A549 (cell line): ENCODE data around the gene TOM1L2. TPM values are rescaled to one million over a fixed set of nuclear protein-coding genes. Genes with fewer than 3 reads are reported as not detected.
A peak's percentile ranks its signal among the peaks of the same experiment; 100 is the strongest.

Experiments
- ATAC-seq, 2 experiments: fragments of 200-7000 bp in 1 of 2; fragments of >200 bp in 1 of 2; cut with Nextera tagmentation in 1 of 2; cut with Tn5 transposase in 1 of 2; 3 replicates each; pipeline versions ENCODE4 v1.8.0 to v1.9.1; 2018 to 2020; ENCODE audit warnings: mild to moderate bottlenecking in 1 of 2, moderate library complexity in 1 of 2
- CTCF ChIA-PET: fragments of 300-600 bp; sonication (Branson Sonifier 250); formaldehyde crosslinking; extraction: SDS; loops from one replicate; lab custom pipeline; 2021; ENCODE audit warnings: antibody characterized with exemption, inconsistent platforms; lab: Yijun Ruan, JAX
- POLR2A ChIA-PET: fragments of 350-600 bp; formaldehyde crosslinking; extraction: SDS; loops from one replicate; lab custom pipeline; 2021; ENCODE audit warnings: antibody characterized with exemption, inconsistent platforms; lab: Yijun Ruan, JAX
- DNase-seq, 2 experiments: peaks; one replicate each; pipeline versions ENCODE4 v3.0.0 to v3.0.0-alpha.2; 2011 to 2016; ENCODE audit warnings: low read depth in 1 of 2, low spot score in 1 of 2
- FAIRE-seq: peaks from 2 replicates; lab custom pipeline; 2011; peaks lifted over from hg19 to GRCh38; lab: Jason Lieb, UNC
- H3K27ac ChIP-seq, 2 experiments: fragments of >200 bp; sonication (Bioruptor Twin); formaldehyde crosslinking; 3 replicates each; pipeline ENCODE4 v1.5.1; 2016 to 2017
- H3K4me1 ChIP-seq: fragments of >200 bp; sonication (Bioruptor Twin); formaldehyde crosslinking; 3 replicates; pipeline ENCODE4 v1.6.1; 2016
- H3K4me2 ChIP-seq: fragments of >200 bp; sonication (Bioruptor Twin); formaldehyde crosslinking; 3 replicates; pipeline ENCODE4 v1.6.1; 2016
- H3K4me3 ChIP-seq: fragments of >200 bp; sonication (Bioruptor Twin); formaldehyde crosslinking; 3 replicates; pipeline ENCODE4 v1.5.1; 2016
- H3K9me3 ChIP-seq: fragments of >200 bp; sonication (Bioruptor Twin); formaldehyde crosslinking; 3 replicates; pipeline ENCODE4 v1.6.1; 2016
- BHLHE40 ChIP-seq: IDR thresholded peaks from 2 replicates; pipeline ENCODE4 v1.6.1; 2012; ENCODE audit warnings: low read depth, low read length, inconsistent platforms
- CEBPB ChIP-seq, 2 experiments: fragments of >200 bp in 1 of 2; sonication (Bioruptor Twin) in 1 of 2; formaldehyde crosslinking in 1 of 2; IDR thresholded peaks; 2 replicates each; pipeline ENCODE4 v1.6.1; 2012 to 2016
- EHF ChIP-seq: fragments of 250-450 bp; sonication (Bioruptor Pico); IDR thresholded peaks from 2 replicates; pipeline ENCODE4 v1.5.0; 2020; ENCODE audit warnings: mild to moderate bottlenecking
- EP300 ChIP-seq, 2 experiments: fragments of >200 bp; sonication (Bioruptor Twin); formaldehyde crosslinking; IDR thresholded peaks; 2 replicates in 1 of 2; 3 replicates in 1 of 2; pipeline ENCODE4 v1.6.1; 2016 to 2017
- ESRRA ChIP-seq: fragments of 150-350 bp; IDR thresholded peaks from 2 replicates; pipeline ENCODE4 v1.6.1; 2014; ENCODE audit warnings: mild to moderate bottlenecking, low read length, borderline replicate concordance
- FOSB ChIP-seq: fragments of 250-450 bp; sonication (Bioruptor Pico); IDR thresholded peaks from 2 replicates; pipeline ENCODE4 v1.5.0; 2020; ENCODE audit warnings: mild to moderate bottlenecking, moderate library complexity
- FOSL2 ChIP-seq, 2 experiments: fragments of 450-650 bp in 1 of 2; fragments of >200 bp in 1 of 2; sonication (Bioruptor Twin) in 1 of 2; formaldehyde crosslinking; IDR thresholded peaks; 2 replicates each; pipeline versions ENCODE4 v1.5.0 to v1.6.1; 2016 to 2020; ENCODE audit warnings: mild to moderate bottlenecking in 1 of 2, moderate library complexity in 1 of 2
- GATA3 ChIP-seq: IDR thresholded peaks from 2 replicates; pipeline ENCODE4 v1.6.1; 2012; ENCODE audit warnings: borderline replicate concordance
- HES2 ChIP-seq: fragments of >200 bp; sonication (Bioruptor Twin); formaldehyde crosslinking; IDR thresholded peaks from 2 replicates; pipeline ENCODE4 v1.6.1; 2016
- HOXB13 ChIP-seq: fragments of 250-450 bp; sonication (Bioruptor Pico); IDR thresholded peaks from 2 replicates; pipeline ENCODE4 v1.5.0; 2020; ENCODE audit warnings: low read depth, mild to moderate bottlenecking, moderate library complexity
- JUN ChIP-seq, 2 experiments: fragments of >200 bp; sonication (Bioruptor Twin); formaldehyde crosslinking; IDR thresholded peaks; 2 replicates in 1 of 2; 3 replicates in 1 of 2; pipeline ENCODE4 v1.6.1; 2016 to 2017
- JUNB ChIP-seq: fragments of >200 bp; sonication (Bioruptor Twin); formaldehyde crosslinking; IDR thresholded peaks from 2 replicates; pipeline ENCODE4 v1.6.1; 2016
- KDM1A ChIP-seq: fragments of 200-600 bp; sonication (generic); IDR thresholded peaks from 2 replicates; pipeline ENCODE4 v1.6.1; 2016; ENCODE audit warnings: low read depth, mild to moderate bottlenecking
- MAFK ChIP-seq: fragments of 450-650 bp; IDR thresholded peaks from 2 replicates; pipeline ENCODE4 v1.6.1; 2014; ENCODE audit not compliant: partially characterized antibody
- MAX ChIP-seq: IDR thresholded peaks from 2 replicates; pipeline ENCODE4 v1.6.1; 2012
- MYC ChIP-seq: IDR thresholded peaks from 2 replicates; pipeline ENCODE4 v1.6.1; 2012; ENCODE audit warnings: mild to moderate bottlenecking, inconsistent platforms, low read length, improper control_type of control experiment, borderline replicate concordance
- NR3C1 ChIP-seq: fragments of >200 bp; sonication (Bioruptor Twin); formaldehyde crosslinking; IDR thresholded peaks from 3 replicates; pipeline ENCODE4 v1.6.1; 2017
- PBX3 ChIP-seq: IDR thresholded peaks from 2 replicates; pipeline ENCODE4 v1.6.1; 2012
- POLR2AphosphoS2 ChIP-seq: conservative IDR thresholded peaks from 2 replicates; pipeline ENCODE4 v1.6.1; 2012; ENCODE audit warnings: low read length, improper control_type of control experiment, inconsistent platforms
- RAD21 ChIP-seq, 2 experiments: fragments of >200 bp in 1 of 2; sonication (Bioruptor Twin) in 1 of 2; formaldehyde crosslinking in 1 of 2; IDR thresholded peaks in 1 of 2; conservative IDR thresholded peaks in 1 of 2; 2 replicates in 1 of 2; 3 replicates in 1 of 2; pipeline ENCODE4 v1.6.1; 2012 to 2018; ENCODE audit warnings: inconsistent platforms in 1 of 2
- RARB ChIP-seq: fragments of 250-450 bp; sonication (Bioruptor Pico); IDR thresholded peaks from 2 replicates; pipeline ENCODE4 v1.8.0; 2021; ENCODE audit warnings: mild to moderate bottlenecking, moderate library complexity
- RFX5 ChIP-seq: fragments of 450-650 bp; IDR thresholded peaks from 2 replicates; pipeline ENCODE4 v1.7.1; 2014; ENCODE audit warnings: antibody characterized with exemption, mild to moderate bottlenecking, moderate library complexity
- RNF2 ChIP-seq: fragments of 200-600 bp; sonication (generic); IDR thresholded peaks from 2 replicates; pipeline ENCODE4 v1.6.1; 2016; ENCODE audit warnings: low read depth, mild to moderate bottlenecking, antibody characterized with exemption, moderate library complexity, borderline replicate concordance
- ZC3H11A ChIP-seq: fragments of 450-650 bp; IDR thresholded peaks from 2 replicates; pipeline ENCODE4 v1.6.1; 2014; ENCODE audit warnings: antibody characterized with exemption, mild to moderate bottlenecking
- ZNF302 ChIP-seq: fragments of 250-450 bp; sonication (Bioruptor Pico); IDR thresholded peaks from 2 replicates; pipeline ENCODE4 v1.9.0; 2021; ENCODE audit warnings: inconsistent platforms, mild to moderate bottlenecking, moderate library complexity
- ZSCAN20 ChIP-seq: fragments of 250-450 bp; sonication (Bioruptor Pico); IDR thresholded peaks from 2 replicates; pipeline ENCODE4 v1.8.0; 2022; ENCODE audit warnings: mild to moderate bottlenecking, moderate library complexity
- whole genome bisulfite sequencing: methylation state at CpG from one replicate; pipeline ENCODE4 v1.1.6; 2017; ENCODE audit errors: missing lambda C conversion rate; 5-methylcytosine and 5-hydroxymethylcytosine counted together
- polyA plus RNA-seq, 4 experiments: library from polyadenylated mRNA; depleted of rRNA in 3 of 4; stranded (reverse); fragments of >200 nt; fragmentation: RNase III in 1 of 4; extraction: RNeasy Plus Mini Kit Qiagen cat#74134 plus additional on column Dnase treatment in 1 of 4; gene quantifications; 2 replicates in 3 of 4; 3 replicates in 1 of 4; pipeline ENCODE4 v1.2.3, GENCODE V29; 2011 to 2017

Gene TOM1L2
- polyA plus RNA-seq, 2 of the 4 experiments (the other 2 are of a cell fraction): 19.2 to 24.7 TPM

GRCh38 chr17:17924857-17925250, 47.3 kb downstream of the TOM1L2 start:
- CTCF ChIA-PET: interaction anchor here (0.7 to 4.7 kb wide), 10 partner anchors 10 to 112 kb away, joined by 3 to 18 read pairs (median 4); no protein-coding TSS in a partner anchor
- FAIRE-seq: no peak
- Histone ChIP-seq H3K9me3 (no peaks in the 10 kb centered on the region), H3K4me1 (peaks cover 49% of the 10 kb centered on the region), H3K27ac (peak overlapping the region in 1 of 2 experiments; percentile 92; a peak in 2 of 6 replicates), H3K4me3 (no peak overlapping the region), H3K4me2 (no peak overlapping the region)
- DNase-seq: no peak
- no peak for TF ChIP-seq KDM1A
- no peak for TF ChIP-seq MYC
- TF ChIP-seq FOSB (CRISPR knock-in tag): no peak
- TF ChIP-seq RFX5: no peak
- TF ChIP-seq EP300 (IDR thresholded peaks at IDR 0.05): no peak
- TF ChIP-seq RARB (CRISPR knock-in tag): no peak
- TF ChIP-seq POLR2AphosphoS2: no peak
- no peak for ATAC-seq
- POLR2A ChIA-PET: no interaction called here

- 94% methylated on average over 5 of the region's 5 CpGs for WGBS
- Histone ChIP-seq H3K9me3 (no peaks in the 10 kb centered on the region), H3K4me2 (no peak overlapping the region), H3K4me3 (no peak overlapping the region), H3K4me1 (peaks cover 54% of the 10 kb centered on the region), H3K27ac (peak overlapping the region in 1 of 2 experiments; percentile 92; a peak in 4 of 6 replicates)
- TF ChIP-seq NR3C1 (no peak), PBX3 (no peak)
- ChIA-PET POLR2A (no interaction called here), CTCF (interaction anchor here (0.7 to 4.7 kb wide), 9 partner anchors 11 to 109 kb away, joined by 3 to 18 read pairs (median 3); no protein-coding TSS in a partner anchor)
- no peak for ATAC-seq
- no peak for FAIRE-seq
- DNase-seq: no peak
Observed at GRCh38 chr17:17924131-17924856, 47.9 kb downstream of the TOM1L2 start.

GRCh38 chr17:17922070-17922614, 50.1 kb downstream of the TOM1L2 start:
- no peak for TF ChIP-seq FOSL2 (IDR thresholded peaks at IDR 0.05)
- TF ChIP-seq FOSL2 (CRISPR knock-in tag; IDR thresholded peaks at IDR 0.05): no peak
- TF ChIP-seq ZNF302 (CRISPR knock-in tag): peak; percentile 35; the same call in 1 of the 2 replicates
- TF ChIP-seq HOXB13 (CRISPR knock-in tag): 0 out of 2 replicates have a peak, but pooled peaks have one; percentile 57
- peak; percentile 28; the same call in 1 of the 2 replicates for TF ChIP-seq ESRRA
- FAIRE-seq (no peak), DNase-seq (no peak), ATAC-seq (peak; percentile 48 to 52)
- ChIA-PET POLR2A (interaction anchor here (1.1 to 1.6 kb wide), 2 partner anchors 86 to 111 kb away, joined by 3 to 8 read pairs; no protein-coding TSS in a partner anchor), CTCF (interaction anchor here (0.7 to 11.1 kb wide), 18 partner anchors 10 to 241 kb away, joined by 3 to 313 read pairs (median 6); partner anchors contain the start of gene RAI1)
- WGBS: 44% methylated on average over 3 of the region's 3 CpGs
- Histone ChIP-seq H3K4me1 (peaks cover 61% of the 10 kb centered on the region), H3K4me3 (peak overlapping the region; percentile 1; the same call in 1 of the 3 replicates), H3K27ac (peak overlapping the region; percentile 90 to 92), H3K4me2 (peak overlapping the region; percentile 63), H3K9me3 (no peaks in the 10 kb centered on the region)

GRCh38 chr17:17921192-17922069, 50.8 kb downstream of the TOM1L2 start:
- ATAC-seq (peak; percentile 75 to 84), FAIRE-seq (peak; percentile 68), DNase-seq (peak; percentile 89 to 92)
- Histone ChIP-seq H3K4me1 (peaks cover 56% of the 10 kb centered on the region), H3K27ac (peak overlapping the region; percentile 90 to 92), H3K4me3 (no peak overlapping the region; the same call in 2 of the 3 replicates), H3K9me3 (no peaks in the 10 kb centered on the region), H3K4me2 (peak overlapping the region; percentile 63)
- ChIA-PET CTCF (interaction anchor here (0.7 to 11.1 kb wide), 22 partner anchors 10 to 241 kb away, joined by 3 to 313 read pairs (median 4); partner anchors contain the start of gene RAI1), POLR2A (interaction anchor here (0.5 to 1.6 kb wide), 5 partner anchors 51 to 112 kb away, joined by 3 to 8 read pairs (median 5); partner anchors contain the start of genes DRC3 and TOM1L2)
- WGBS: 6% methylated on average over 10 of the region's 10 CpGs
- TF ChIP-seq BHLHE40 (no peak), RNF2 (no peak), MAFK (peak; percentile 56), ZSCAN20 (no peak), JUNB (peak; percentile 49; the same call in 1 of the 2 replicates), RAD21 (conservative IDR thresholded peaks at IDR 0.05 in 1 of 2, IDR thresholded peaks at IDR 0.05 in 1 of 2) (0 out of 5 replicates have a peak, but pooled peaks of 1 of the 2 experiments have one; percentile 19), ZC3H11A (no peak), GATA3 (peak; percentile 78; the same call in 1 of the 2 replicates), CEBPB (IDR thresholded peaks at IDR 0.05) (0 out of 4 replicates have a peak, but pooled peaks of 1 of the 2 experiments have one; percentile 30), MAX (peak; percentile 81), EP300 (IDR thresholded peaks at IDR 0.05) (peak in 1 of 2 experiments; percentile 61; a peak in 1 of 5 replicates), JUN (IDR thresholded peaks at IDR 0.05) (peak in 1 of 2 experiments; percentile 78; a peak in 2 of 5 replicates), EHF (CRISPR knock-in tag) (peak; percentile 42; the same call in 1 of the 2 replicates), HES2 (no peak)
